Measurements from ENCODE around the gene SH2D1B. TPM values are rescaled to one million over a fixed set of nuclear protein-coding genes. Genes with fewer than 3 reads are reported as not detected.

SH2D1B gene
- total RNA-seq, 4 donors from 2014 or later, result 0.10 TPM; not detected in 3

GRCh38 chr1:162405800-162406199, 6.1 kb downstream of the SH2D1B start:
- no peak overlapping the region for H3K27ac ChIP-seq
- no peaks in the 10 kb centered on the region for H3K4me1 ChIP-seq
- no peak for ATAC-seq
- no peak overlapping the region for H3K4me3 ChIP-seq
- H3K27me3 ChIP-seq, result peaks cover 9% of the 10 kb centered on the region
- TF ChIP-seq POLR2AphosphoS5 (IDR thresholded peaks at IDR 0.05) (no peak), CTCF (IDR thresholded peaks at IDR 0.05) (no peak), POLR2A (IDR thresholded peaks at IDR 0.05) (no peak), EP300 (IDR thresholded peaks at IDR 0.05) (no peak)
- no peaks in the 10 kb centered on the region for H3K36me3 ChIP-seq
- 69% methylated on average over 5 of the region's 5 CpGs for WGBS, 2 donors (ENCODE audit: low coverage in 1 of 2)
- no peaks in the 10 kb centered on the region for H3K9me3 ChIP-seq

- Histone ChIP-seq H3K4me1 (no peaks in the 10 kb centered on the region), H3K4me3 (no peak overlapping the region), H3K27ac (no peak overlapping the region), H3K27me3 (peaks cover 12% of the 10 kb centered on the region), H3K36me3 (no peaks in the 10 kb centered on the region), H3K9me3 (no peaks in the 10 kb centered on the region)
- no peak for TF ChIP-seq POLR2A (IDR thresholded peaks at IDR 0.05)
- TF ChIP-seq EP300 (IDR thresholded peaks at IDR 0.05), result no peak
- ATAC-seq, result no peak
- 68 to 71% methylated on average over 5 of the region's 5 CpGs for WGBS, 2 donors (ENCODE audit: low coverage in 1 of 2)
These were observed 7.3 kb downstream of the SH2D1B start for GRCh38 chr1:162404550-162405160.

GRCh38 chr1:162400790-162401355, 11.1 kb downstream of the SH2D1B start:
- Histone ChIP-seq H3K36me3 (no peaks in the 10 kb centered on the region), H3K27ac (no peak overlapping the region), H3K4me3 (no peak overlapping the region), H3K27me3 (peaks cover 22% of the 10 kb centered on the region), H3K4me1 (no peaks in the 10 kb centered on the region), H3K9me3 (no peaks in the 10 kb centered on the region)
- ATAC-seq, result no peak
- TF ChIP-seq CTCF (IDR thresholded peaks at IDR 0.05) (no peak), POLR2AphosphoS5 (IDR thresholded peaks at IDR 0.05) (no peak), POLR2A (IDR thresholded peaks at IDR 0.05) (no peak), EP300 (IDR thresholded peaks at IDR 0.05) (no peak)
- 80 to 90% methylated on average over 9 to 10 of the region's 10 CpGs for WGBS, 2 donors (ENCODE audit: low coverage in 1 of 2)

GRCh38 chr1:162398999-162399580, 12.8 kb downstream of the SH2D1B start:
- no peaks in the 10 kb centered on the region for H3K4me1 ChIP-seq
- ATAC-seq, result no peak
- no peaks in the 10 kb centered on the region for H3K36me3 ChIP-seq
- peaks cover 30% of the 10 kb centered on the region for H3K27me3 ChIP-seq
- 75 to 85% methylated on average over 2 to 6 of the region's 8 CpGs for WGBS, 2 donors (ENCODE audit: low coverage in 1 of 2)
- TF ChIP-seq POLR2AphosphoS5 (IDR thresholded peaks at IDR 0.05) (no peak), EP300 (IDR thresholded peaks at IDR 0.05) (no peak), CTCF (IDR thresholded peaks at IDR 0.05) (no peak), POLR2A (IDR thresholded peaks at IDR 0.05) (no peak)
- H3K27ac ChIP-seq, result no peak overlapping the region
- no peaks in the 10 kb centered on the region for H3K9me3 ChIP-seq
- H3K4me3 ChIP-seq, result no peak overlapping the region

GRCh38 chr1:162397943-162398560, 13.9 kb downstream of the SH2D1B start:
- ATAC-seq, result no peak

More at GRCh38 chr1:162397943-162398560, 13.9 kb downstream of the SH2D1B start:
- no peak for TF ChIP-seq CTCF (IDR thresholded peaks at IDR 0.05)
- 57 to 67% methylated on average over 1 to 3 of the region's 3 CpGs for WGBS, 2 donors (ENCODE audit: low coverage in 1 of 2)
- no peak overlapping the region for H3K27ac ChIP-seq
- no peak overlapping the region for H3K4me3 ChIP-seq
- no peaks in the 10 kb centered on the region for H3K4me1 ChIP-seq
- no peaks in the 10 kb centered on the region for H3K36me3 ChIP-seq
- no peaks in the 10 kb centered on the region for H3K9me3 ChIP-seq
- H3K27me3 ChIP-seq, result peaks cover 31% of the 10 kb centered on the region
